PC-3 (cell line): ENCODE measurements around the gene SIDT2. TPM values are rescaled to one million over a fixed set of nuclear protein-coding genes. Genes with fewer than 3 reads are reported as not detected.

Source experiments
- ATAC-seq: fragments of 200-7000 bp; cut with Tn5 transposase; 2 replicates; pipeline ENCODE4 v1.9.1; 2020; ENCODE audit warnings: mild to moderate bottlenecking, moderate library complexity
- BruUV-seq: library from RNA; stranded (reverse); fragments of 400-500 nt; replicated peaks from 2 replicates; lab custom pipeline; 2021; lab: Mats Ljungman, UMichigan
- CTCF ChIA-PET: fragments of 300-600 bp; sonication (Branson Sonifier 250); formaldehyde crosslinking; loops from one replicate; lab custom pipeline; 2022; ENCODE audit warnings: antibody characterized with exemption; lab: Charles Lee
- POLR2A ChIA-PET: fragments of 300-600 bp; sonication (Branson Sonifier 250); formaldehyde crosslinking; loops from one replicate; lab custom pipeline; 2022; ENCODE audit warnings: antibody characterized with exemption; ENCODE audit not compliant: unreplicated experiment; lab: Charles Lee
- DNase-seq: peaks from one replicate; pipeline ENCODE4 v3.0.0-alpha.2; 2015
- H2AFZ ChIP-seq: fragments of 300-600 bp; sonication (generic); 2 replicates; pipeline ENCODE4 v1.6.0; 2016; ENCODE audit warnings: antibody characterized with exemption, low read length
- H3F3A ChIP-seq: fragments of 300-600 bp; sonication (generic); one replicate; pipeline ENCODE4 v1.6.0; 2017; ENCODE audit warnings: antibody characterized with exemption, low read length, control low read depth, mild to moderate bottlenecking; ENCODE audit not compliant: unreplicated experiment
- H3K27ac ChIP-seq: fragments of 300-600 bp; sonication (generic); 2 replicates; pipeline ENCODE4 v1.5.1; 2016; ENCODE audit warnings: mild to moderate bottlenecking, low read length
- H3K27me3 ChIP-seq: fragments of 300-600 bp; sonication (generic); 2 replicates; pipeline ENCODE4 v1.6.1; 2016; ENCODE audit warnings: low read length, mixed read lengths
- H3K36me3 ChIP-seq: fragments of 300-600 bp; sonication (generic); 2 replicates; pipeline ENCODE4 v1.6.1; 2016; ENCODE audit warnings: low read depth, mixed run types, low read length, mixed read lengths
- H3K4me1 ChIP-seq: fragments of 300-600 bp; sonication (generic); 2 replicates; pipeline ENCODE4 v1.5.1; 2016; ENCODE audit warnings: low read length; ENCODE audit not compliant: insufficient read depth
- H3K4me2 ChIP-seq: fragments of 300-600 bp; sonication (generic); 2 replicates; pipeline ENCODE4 v1.6.0; 2016; ENCODE audit warnings: low read length
- H3K4me3 ChIP-seq: fragments of 300-600 bp; sonication (generic); 2 replicates; pipeline ENCODE4 v1.5.1; 2016; ENCODE audit warnings: mild to moderate bottlenecking, low read length, mixed read lengths
- H3K79me2 ChIP-seq: fragments of 300-600 bp; sonication (generic); 2 replicates; pipeline ENCODE4 v1.6.1; 2017; ENCODE audit warnings: low read length, mixed read lengths
- H3K9ac ChIP-seq: fragments of 300-600 bp; sonication (generic); 2 replicates; pipeline ENCODE4 v1.6.0; 2016; ENCODE audit warnings: mild to moderate bottlenecking, low read length
- H3K9me2 ChIP-seq: fragments of 300-600 bp; sonication (generic); replicated peaks from 2 replicates; pipeline ENCODE4 v1.6.1; 2016; ENCODE audit warnings: mixed run types, low read length, mixed read lengths
- H3K9me3 ChIP-seq: fragments of 300-600 bp; sonication (generic); 2 replicates; pipeline ENCODE4 v1.6.1; 2016; ENCODE audit warnings: low read length, mixed read lengths
- H4K20me1 ChIP-seq: fragments of 300-600 bp; sonication (generic); 2 replicates; pipeline ENCODE4 v1.6.1; 2016; ENCODE audit warnings: low read length, mixed read lengths
- EZH2 ChIP-seq: fragments of 300-600 bp; sonication (generic); IDR thresholded peaks from one replicate; pipeline ENCODE4 v1.6.1; 2017; ENCODE audit warnings: antibody characterized with exemption, mild to moderate bottlenecking, low read length; ENCODE audit not compliant: unreplicated experiment
- EZH2phosphoT487 ChIP-seq: fragments of 300-600 bp; sonication (generic); IDR thresholded peaks from 2 replicates; pipeline ENCODE4 v1.6.1; 2018; ENCODE audit warnings: mild to moderate bottlenecking, antibody characterized with exemption, low read length, borderline replicate concordance
- intact Hi-C: fragments of 100-400 bp; cut with micrococcal nuclease; formaldehyde crosslinking; loops from 2 replicates; pipeline ENCODE4 v1.9.0; 2023
- total RNA-seq: library from RNA; depleted of rRNA; stranded (reverse); fragments of >200 nt; gene quantifications from 2 replicates; pipeline ENCODE4 v1.2.3, GENCODE V29; 2014
- TF ChIP-seq, protein P1 (sequence below): fragments of 300-600 bp; sonication (generic); conservative IDR thresholded peaks from 2 replicates; pipeline ENCODE4 v1.5.1; 2017; ENCODE audit warnings: antibody characterized with exemption, low read depth, mild to moderate bottlenecking, low read length

Gene SIDT2
- total RNA-seq, 1 experiment from 2014 or later: 13.6 TPM

DNA sequence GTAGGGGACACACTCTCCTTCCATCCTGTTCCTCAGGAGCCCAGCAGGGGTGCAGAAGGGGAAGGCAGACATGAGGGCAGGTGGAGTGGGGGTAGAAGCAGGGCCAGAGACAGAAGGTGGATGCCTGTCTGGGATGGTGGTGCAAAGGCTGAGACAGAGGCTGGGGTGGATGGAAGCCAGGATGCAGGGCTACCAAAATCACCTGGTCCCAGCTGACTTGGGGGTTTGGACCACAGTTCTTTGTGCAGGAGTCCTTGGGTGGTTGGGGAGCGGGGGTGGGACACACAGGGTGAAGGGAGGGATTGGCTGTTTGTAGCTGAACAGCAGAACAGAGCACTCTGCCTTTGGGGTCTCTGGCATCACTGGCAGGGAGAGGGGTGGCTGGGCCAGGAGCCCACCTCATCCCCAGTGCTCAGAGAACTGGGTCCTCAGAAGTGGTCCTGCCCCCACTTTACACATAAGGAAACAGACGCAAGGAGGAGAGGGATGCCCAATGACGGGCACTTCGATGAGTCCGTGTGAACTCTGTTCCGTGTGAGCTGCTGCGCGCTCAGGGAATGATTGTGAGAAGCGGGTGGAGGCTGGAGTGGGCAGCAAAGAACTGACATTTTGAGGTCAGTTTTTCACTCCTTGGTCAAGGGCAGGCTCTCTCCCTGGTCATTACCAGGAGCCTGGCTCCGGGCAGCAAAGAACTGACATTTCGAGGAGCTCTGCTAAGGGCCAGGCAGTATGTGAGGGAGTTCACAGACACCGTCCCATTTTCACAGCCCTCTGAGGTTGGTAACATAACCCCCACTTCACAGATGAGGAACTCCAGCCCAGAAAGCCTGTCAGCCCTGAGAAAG is 22.5 kb downstream of the SIDT2 start:
- no peaks in the 10 kb centered on the region for H3K79me2 ChIP-seq
- peaks cover 4% of the 10 kb centered on the region; the same call in 1 of the 2 replicates for H3K36me3 ChIP-seq
- no peaks in the 10 kb centered on the region for H4K20me1 ChIP-seq
- H3K9me3 ChIP-seq: no peaks in the 10 kb centered on the region
- peaks cover 5% of the 10 kb centered on the region; the same call in 1 of the 2 replicates for H3K4me1 ChIP-seq
- ChIA-PET CTCF (no interaction called here), POLR2A (no interaction called here)
- no peak for TF ChIP-seq EZH2
- TF ChIP-seq, protein P1, sequence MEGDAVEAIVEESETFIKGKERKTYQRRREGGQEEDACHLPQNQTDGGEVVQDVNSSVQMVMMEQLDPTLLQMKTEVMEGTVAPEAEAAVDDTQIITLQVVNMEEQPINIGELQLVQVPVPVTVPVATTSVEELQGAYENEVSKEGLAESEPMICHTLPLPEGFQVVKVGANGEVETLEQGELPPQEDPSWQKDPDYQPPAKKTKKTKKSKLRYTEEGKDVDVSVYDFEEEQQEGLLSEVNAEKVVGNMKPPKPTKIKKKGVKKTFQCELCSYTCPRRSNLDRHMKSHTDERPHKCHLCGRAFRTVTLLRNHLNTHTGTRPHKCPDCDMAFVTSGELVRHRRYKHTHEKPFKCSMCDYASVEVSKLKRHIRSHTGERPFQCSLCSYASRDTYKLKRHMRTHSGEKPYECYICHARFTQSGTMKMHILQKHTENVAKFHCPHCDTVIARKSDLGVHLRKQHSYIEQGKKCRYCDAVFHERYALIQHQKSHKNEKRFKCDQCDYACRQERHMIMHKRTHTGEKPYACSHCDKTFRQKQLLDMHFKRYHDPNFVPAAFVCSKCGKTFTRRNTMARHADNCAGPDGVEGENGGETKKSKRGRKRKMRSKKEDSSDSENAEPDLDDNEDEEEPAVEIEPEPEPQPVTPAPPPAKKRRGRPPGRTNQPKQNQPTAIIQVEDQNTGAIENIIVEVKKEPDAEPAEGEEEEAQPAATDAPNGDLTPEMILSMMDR: no peak
- TF ChIP-seq EZH2phosphoT487: no peak
- no peak overlapping the region for H3K9ac ChIP-seq
- H3K4me2 ChIP-seq: no peak overlapping the region
- no peak overlapping the region for H3K4me3 ChIP-seq
- H3F3A ChIP-seq: no peaks in the 10 kb centered on the region
- no peak for DNase-seq
- no TSS peak for BruUV-seq
- no peaks in the 10 kb centered on the region for H3K9me2 ChIP-seq
- H2AFZ ChIP-seq: no peak overlapping the region
- H3K27ac ChIP-seq: no peak overlapping the region
- intact Hi-C loops: no loop called here
- no peaks in the 10 kb centered on the region for H3K27me3 ChIP-seq
- ATAC-seq: no peak

DNA sequence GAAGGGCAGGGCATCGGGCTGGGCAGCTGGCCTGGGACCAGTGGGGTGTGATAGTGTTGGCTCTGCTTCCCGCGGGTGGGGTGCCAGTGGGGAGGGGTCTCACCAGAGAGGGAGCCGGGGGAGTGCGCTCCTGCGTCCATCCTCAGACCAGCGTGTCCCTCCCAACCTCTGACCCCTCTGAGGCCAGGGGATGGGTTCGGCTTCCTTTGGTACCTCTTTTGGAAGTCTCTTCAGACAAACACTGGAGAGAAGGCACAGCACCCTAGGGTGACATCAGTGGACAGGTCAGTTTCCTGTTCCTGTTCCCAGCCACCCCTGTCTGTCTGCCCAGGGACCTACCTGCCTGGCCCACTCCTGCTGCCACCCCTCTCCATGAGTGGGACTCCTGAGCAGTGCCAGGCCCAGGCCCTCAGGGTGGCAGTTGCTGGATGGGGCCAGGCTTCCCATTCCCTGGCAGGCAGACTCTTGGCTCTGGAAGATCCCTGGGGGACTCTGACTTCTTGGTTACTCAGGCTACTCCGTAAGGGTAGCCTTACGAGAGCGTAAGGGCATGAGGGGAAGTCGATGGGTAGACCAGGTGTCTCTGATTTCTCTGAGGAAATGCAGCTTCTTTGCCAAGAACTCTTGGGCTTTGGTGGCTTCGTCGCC is 23.2 kb downstream of the SIDT2 start:
- POLR2A ChIA-PET: no interaction called here
- no peak for DNase-seq
- Histone ChIP-seq H3K9ac (no peak overlapping the region), H3K4me2 (no peak overlapping the region), H3K79me2 (no peaks in the 10 kb centered on the region), H3K9me2 (no peaks in the 10 kb centered on the region), H2AFZ (no peak overlapping the region), H3K36me3 (peaks cover 4% of the 10 kb centered on the region; the same call in 1 of the 2 replicates), H3K9me3 (no peaks in the 10 kb centered on the region), H3K27ac (no peak overlapping the region), H3K27me3 (no peaks in the 10 kb centered on the region), H3K4me1 (peaks cover 5% of the 10 kb centered on the region; the same call in 1 of the 2 replicates), H4K20me1 (no peaks in the 10 kb centered on the region), H3F3A (no peaks in the 10 kb centered on the region), H3K4me3 (no peak overlapping the region)
- BruUV-seq: no TSS peak
- no peak for ATAC-seq
- CTCF ChIA-PET: no interaction called here
- intact Hi-C loops: no loop called here
- TF ChIP-seq EZH2phosphoT487 (no peak), EZH2 (no peak)
- TF ChIP-seq, protein P1: no peak
